Skin epidermis (tissue), 12 donors: ENCODE data around the gene LPCAT3.
"Not testable (repeated sequence)": the region's sequence is repeated elsewhere in the genome, so short reads cannot be mapped to it uniquely, and the experiment has no call there.

Source experiments
- H3K27ac ChIP-seq, 21 experiments: fragments of 200-600 bp; sonication (generic) in 11 of 21; one replicate each; pipeline ENCODE4 v1.5.0; 2020; ENCODE audit warnings: mild to moderate bottlenecking in 3 of 21, inconsistent platforms in 2 of 21, moderate library complexity in 2 of 21
- H3K4me3 ChIP-seq, 7 experiments: fragments of 200-600 bp; sonication (generic) in 2 of 7; one replicate each; pipeline ENCODE4 v1.5.0; 2020; ENCODE audit warnings: inconsistent platforms in 2 of 7, mild to moderate bottlenecking in 2 of 7, moderate library complexity in 1 of 7

Gene LPCAT3, protein sequence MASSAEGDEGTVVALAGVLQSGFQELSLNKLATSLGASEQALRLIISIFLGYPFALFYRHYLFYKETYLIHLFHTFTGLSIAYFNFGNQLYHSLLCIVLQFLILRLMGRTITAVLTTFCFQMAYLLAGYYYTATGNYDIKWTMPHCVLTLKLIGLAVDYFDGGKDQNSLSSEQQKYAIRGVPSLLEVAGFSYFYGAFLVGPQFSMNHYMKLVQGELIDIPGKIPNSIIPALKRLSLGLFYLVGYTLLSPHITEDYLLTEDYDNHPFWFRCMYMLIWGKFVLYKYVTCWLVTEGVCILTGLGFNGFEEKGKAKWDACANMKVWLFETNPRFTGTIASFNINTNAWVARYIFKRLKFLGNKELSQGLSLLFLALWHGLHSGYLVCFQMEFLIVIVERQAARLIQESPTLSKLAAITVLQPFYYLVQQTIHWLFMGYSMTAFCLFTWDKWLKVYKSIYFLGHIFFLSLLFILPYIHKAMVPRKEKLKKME

DNA sequence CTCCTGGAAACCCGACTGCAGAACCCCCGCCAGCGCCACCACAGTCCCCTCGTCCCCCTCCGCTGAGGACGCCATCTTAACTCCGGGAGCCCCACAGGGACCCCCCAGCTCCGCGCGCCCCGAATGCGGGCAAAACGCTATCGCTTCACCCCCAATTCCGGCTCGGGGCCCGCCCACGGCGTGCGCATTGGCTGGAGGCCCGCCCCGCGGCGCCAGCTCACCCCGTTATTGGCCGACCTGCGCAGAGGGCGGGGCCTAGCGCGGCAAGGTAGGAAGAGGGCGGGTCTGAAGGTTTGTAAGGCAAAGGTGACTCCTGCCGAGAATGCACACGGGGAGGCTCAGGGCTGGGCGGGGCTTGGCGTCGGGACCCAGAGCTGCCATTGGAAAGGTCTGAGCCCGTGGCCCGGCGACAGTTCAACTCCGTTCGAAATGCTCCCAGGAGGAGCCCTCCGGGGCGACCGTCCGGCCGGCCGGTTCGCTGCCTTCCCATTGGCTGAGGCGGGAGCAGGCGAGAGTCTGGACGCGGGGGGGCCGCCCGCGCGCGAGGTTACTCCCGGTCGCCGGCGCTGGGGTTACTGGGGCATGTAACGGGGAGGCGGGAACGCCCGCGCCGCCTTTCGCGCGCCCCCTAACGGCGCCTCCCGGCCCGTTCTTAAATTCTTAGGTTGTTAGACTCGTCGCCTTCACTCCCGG, at the start of gene LPCAT3:
Gene LPCAT3 (minus strand): TSS at position 127 of the 693 bp plus-strand sequence. CDS start 52 bp downstream, at position 75.
- H3K27ac ChIP-seq, result peak within 1 kb of the TSS; percentile 60 to 94 (median 85)
- H3K4me3 ChIP-seq, result peak within 1 kb of the TSS; percentile 50 to 93 (median 78)

DNA sequence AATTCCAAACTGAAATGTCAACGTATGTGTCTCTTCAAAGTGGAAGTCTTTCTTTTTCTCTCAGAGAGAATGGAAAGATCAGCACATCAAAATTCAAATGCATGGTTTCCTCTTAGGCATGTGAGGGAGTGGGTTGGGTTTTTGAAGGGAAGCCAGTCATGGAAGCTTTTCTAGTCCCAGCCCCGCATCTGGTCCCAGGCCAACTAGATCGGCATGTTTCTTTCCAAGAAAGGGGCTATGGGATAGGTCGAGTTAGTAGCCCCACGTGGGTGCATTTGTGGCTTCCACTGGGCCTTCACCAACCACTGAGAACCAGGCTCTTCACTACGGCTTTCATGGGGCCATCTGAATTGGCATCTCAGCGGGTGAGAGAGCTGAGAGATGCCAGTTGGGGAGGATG, 48.8 kb upstream of the LPCAT3 start:
- Histone ChIP-seq H3K4me3 (no peak overlapping the region), H3K27ac (peak overlapping the region in 10 of 21 experiments; percentile 3 to 72 (median 50))

DNA sequence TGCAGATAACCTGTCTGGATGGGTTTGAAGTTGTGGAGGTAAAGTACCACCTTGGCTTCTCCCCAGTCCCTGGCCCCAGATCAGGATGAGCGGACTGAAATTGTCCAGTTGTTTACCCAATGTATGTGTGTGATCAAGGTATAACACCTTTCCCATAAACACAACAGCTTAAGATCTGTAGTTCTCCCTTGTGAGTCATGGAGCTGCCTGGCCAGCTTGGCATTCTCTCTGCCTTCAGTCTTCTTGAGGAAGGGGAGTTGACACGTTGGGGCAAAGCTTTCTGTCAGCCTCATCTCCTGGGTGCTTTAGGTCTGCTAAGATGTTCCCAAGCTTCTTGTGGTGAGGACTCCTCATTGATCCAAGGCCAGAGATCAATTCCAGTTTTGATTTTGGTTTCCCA, 48.3 kb upstream of the LPCAT3 start:
- H3K4me3 ChIP-seq, result no peak overlapping the region
- peak overlapping the region in 8 of 21 experiments; percentile 3 to 72 (median 52) for H3K27ac ChIP-seq

DNA sequence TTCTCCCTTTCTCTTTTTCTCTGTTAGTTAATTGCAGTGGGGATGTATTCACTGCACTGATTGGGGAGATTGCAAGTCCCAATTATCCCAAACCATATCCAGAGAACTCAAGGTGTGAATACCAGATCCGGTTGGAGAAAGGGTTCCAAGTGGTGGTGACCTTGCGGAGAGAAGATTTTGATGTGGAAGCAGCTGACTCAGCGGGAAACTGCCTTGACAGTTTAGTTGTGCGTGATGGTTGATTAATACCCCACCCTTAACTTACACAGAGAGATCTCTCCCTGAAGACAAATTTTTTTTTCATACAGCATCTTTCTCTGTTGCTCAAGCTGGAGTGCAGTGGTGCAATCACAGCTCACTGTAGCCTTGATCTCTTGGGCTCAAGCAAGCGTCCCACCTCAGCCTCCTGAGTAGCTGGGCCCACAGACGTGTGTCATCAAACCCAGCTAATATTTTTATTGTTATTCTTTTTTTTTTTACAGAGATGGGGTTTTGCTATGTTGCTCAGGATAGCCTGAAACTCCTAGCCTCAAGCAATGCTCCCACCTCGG, 46.9 kb upstream of the LPCAT3 start:
- Histone ChIP-seq H3K4me3 (no peak overlapping the region), H3K27ac (peak overlapping the region in 2 of 21 experiments; percentile 15 to 72)

DNA sequence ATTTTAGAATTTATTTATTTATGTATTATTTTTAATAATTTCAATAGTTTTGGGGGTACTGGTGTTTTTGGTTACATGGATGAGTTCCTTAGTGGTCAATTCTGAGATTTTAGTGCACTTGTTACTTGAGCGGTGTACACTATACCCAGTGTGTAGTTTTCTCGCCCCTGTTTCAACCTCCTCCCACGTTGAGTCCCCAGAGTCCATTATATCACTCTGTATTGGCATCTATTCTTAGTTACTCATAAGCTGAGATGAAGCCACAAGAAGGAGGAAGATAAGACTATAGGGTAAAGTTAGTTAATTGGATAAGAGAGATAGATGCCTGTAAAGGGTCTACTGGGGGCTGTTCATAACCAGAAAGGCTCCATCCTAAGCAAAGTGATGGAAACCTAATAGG, 46.2 kb upstream of the LPCAT3 start:
- no peak overlapping the region for H3K27ac ChIP-seq
- H3K4me3 ChIP-seq, result no peak overlapping the region

DNA sequence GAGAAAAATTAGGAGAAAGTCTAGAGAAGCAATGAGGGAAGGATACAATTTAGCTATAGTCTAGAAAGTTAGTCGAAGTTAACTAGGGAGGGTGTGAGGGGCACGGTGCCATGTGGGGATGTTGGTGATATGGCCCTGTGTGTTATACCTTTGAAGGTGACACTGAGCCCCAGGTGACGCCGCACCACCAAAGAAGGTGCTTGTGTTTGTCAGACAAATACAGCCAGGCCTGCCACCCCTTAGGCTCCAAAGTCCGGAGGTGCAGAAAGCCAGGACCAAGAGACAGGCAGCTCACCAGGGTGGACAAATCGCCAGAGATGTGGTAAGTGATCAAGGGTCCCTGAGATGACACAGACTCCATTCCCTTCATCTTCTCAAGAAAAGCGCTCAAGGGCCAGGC, 43.3 kb upstream of the LPCAT3 start:
- peak overlapping the region in 17 of 21 experiments; percentile 62 to 89 (median 80) for H3K27ac ChIP-seq
- peak overlapping the region in 6 of 7 experiments; percentile 0 to 36 (median 16) for H3K4me3 ChIP-seq

DNA sequence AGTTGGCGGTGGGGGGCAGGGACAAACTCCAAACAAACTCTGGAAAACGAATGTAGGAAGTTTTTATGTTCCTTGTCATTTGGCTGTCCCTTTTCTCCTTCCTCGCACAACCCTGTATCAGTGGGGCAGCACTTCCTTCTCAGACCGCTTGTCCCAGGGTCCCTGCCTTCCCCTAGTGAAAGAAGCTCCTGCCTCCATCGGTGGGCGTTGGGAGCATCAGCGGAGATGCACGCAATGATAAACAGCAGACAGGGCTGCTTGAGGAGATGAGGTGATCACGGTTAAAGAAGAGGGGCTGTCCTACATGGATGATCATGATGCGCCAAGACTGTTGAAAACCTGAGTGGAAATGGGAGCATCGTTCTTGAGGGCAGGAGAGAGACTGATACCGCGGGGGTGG, 42.9 kb upstream of the LPCAT3 start:
- Histone ChIP-seq H3K4me3 (peak overlapping the region in 6 of 7 experiments; percentile 0 to 36 (median 16)), H3K27ac (peak overlapping the region in 20 of 21 experiments; percentile 56 to 89 (median 80))

DNA sequence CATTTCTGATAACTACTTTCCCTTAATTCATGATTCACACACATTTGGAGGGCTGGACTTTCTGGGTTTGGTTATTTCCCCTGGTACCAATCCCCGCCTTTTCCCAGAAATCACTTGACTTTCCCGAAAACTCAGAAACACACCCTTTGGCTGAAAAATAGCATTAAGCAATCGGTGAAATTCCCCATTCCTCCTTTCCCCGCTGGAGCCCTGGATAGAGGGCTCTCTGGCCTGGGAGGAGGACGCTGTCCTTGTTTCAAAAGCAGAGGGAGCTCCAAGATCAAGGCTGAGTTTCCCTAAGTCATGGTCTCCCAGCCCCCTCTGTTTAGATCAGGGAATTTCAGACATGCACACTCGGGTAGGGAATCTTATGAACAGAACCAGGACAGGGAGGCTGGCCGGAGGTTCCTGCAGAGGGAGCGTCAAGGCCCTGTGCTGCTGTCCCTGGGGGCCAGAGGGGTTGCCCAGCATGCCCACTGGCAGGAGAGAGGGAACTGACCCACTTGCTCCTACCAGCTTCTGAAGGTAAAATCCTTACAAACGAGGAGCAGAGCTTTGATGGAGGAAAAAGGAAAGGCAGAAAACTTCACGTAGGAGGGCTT, 42.2 kb upstream of the LPCAT3 start, which contains the start of gene C1S:
Gene C1S (plus strand): TSS at position 366 of the 602 bp plus-strand sequence. CDS start 1,195 bp downstream, outside the sequence.
- Histone ChIP-seq H3K27ac (peak within 1 kb of the TSS in 20 of 21 experiments; percentile 56 to 89 (median 80)), H3K4me3 (peak within 1 kb of the TSS in 6 of 7 experiments; percentile 0 to 36 (median 16))

DNA sequence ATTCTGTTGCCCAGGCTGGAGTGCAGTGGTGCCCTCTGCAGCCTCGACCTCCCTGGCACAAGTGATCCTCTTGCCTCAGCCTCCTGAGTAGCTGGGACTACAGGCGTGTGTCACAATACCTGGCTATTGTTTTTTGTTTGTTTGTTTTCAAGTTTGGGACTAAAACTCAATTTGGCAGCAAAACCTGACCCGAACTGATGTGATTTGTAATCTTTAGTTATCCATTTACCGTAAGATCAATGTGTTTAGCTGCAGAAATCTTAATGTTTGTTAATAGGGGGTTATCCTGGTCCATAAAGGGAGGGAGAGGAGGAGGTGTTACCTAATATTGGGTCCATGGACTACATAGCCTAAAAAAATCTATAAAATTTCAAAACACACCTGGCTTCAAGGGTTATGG, 41.5 kb upstream of the LPCAT3 start:
- Histone ChIP-seq H3K4me3 (no peak overlapping the region), H3K27ac (peak overlapping the region in 16 of 21 experiments; percentile 10 to 88 (median 64))

DNA sequence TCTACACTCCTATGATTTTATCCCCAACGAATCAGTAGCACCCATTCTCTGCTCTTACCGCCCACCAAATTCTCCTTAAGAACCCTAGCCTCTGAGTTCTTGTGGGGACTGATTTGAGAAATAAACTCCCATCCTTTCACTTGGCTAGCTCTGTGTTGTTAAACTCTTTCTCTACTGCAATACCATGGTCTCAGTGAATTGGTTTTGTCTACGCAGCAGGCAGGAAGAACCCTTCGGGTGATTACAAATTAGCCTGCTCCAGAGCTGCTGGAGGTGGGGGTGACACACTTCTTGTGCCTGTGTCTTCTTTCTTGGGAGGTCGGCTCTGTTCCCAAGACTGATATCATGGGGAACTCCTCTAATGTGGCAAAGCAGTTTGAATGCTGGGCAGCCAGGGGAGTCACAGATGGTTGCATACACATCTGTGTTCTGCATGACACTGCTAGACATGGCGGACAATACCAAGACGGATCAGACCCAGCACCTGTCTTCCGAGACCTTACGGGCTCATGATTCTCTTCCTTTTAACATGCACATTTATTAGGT, 40.6 kb upstream of the LPCAT3 start:
- Histone ChIP-seq H3K4me3 (no peak overlapping the region), H3K27ac (peak overlapping the region in 2 of 21 experiments; percentile 46 to 52)

DNA sequence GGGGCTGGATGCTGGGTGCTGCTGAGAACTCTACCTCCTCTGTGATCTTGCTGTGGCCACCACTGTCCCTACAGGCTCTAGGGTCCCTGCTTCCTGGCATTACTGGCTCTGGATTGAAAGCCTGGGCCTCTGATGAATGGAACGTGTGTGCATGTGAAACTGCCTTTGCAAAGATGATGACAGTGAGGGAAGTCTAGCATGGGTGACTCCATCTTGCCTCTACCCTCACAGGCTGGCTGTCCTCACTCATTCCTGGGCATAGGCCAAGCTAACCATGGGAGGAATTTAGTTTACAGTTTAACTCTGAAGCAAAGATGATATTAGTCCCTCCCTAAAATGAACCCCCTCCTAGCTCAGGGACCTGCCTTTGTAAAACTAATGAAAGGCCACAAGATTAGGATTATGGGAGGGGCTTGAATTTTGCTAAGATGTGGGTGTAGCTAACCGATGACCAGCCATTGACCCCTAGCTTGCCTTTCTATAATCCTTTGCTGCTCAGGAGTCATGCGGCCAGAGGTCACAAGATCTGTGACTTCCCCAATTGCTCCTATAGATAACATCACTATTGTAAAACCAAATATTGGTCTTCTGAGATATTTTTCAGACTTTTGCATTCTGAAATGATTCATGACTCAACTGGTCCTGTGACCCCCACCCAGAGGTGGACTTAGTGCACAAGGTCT, 40.0 kb upstream of the LPCAT3 start:
- Histone ChIP-seq H3K4me3 (no peak overlapping the region), H3K27ac (no peak overlapping the region)

DNA sequence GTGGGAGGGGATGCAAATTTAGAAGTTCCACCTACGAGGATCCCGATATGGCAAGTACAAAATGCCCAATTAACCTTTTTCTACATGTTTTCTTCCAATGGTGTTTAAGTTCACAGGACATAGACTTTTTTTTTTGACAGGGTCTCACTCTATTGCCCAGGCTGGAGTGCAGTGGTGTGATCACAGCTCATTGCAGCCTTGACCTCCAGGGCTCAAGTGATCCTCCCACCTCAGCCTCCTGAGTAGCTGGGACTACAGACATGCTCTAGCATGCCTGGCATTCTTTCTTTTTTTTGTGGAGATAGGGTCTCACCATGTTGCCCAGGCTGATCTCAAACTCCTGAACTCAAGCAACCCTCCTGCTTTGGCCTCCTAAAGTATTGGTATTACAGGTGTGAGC, 37.5 kb upstream of the LPCAT3 start:
- not testable (repeated sequence) for H3K27ac ChIP-seq, H3K4me3 ChIP-seq

DNA sequence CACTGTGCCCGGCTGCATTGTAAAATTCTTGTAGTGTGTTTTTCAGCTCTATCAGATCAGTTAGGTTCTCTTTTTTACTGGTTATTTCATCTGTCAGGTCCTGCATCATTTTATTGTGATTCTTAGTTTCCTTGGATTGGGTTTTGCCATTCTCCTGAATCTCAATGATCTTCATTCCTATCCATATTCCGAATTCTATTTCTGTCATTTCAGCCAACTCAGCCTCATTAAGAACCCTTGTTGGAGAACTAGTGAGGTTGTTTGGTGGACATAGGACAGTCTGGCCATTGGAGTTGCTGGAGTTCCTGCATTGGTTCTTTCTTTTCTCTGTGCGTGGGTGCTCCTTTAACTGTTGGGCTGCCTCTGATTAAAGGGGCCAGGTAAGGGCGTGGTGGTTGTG, 36.6 kb upstream of the LPCAT3 start:
- H3K27ac ChIP-seq, result no peak overlapping the region
- no peak overlapping the region for H3K4me3 ChIP-seq

DNA sequence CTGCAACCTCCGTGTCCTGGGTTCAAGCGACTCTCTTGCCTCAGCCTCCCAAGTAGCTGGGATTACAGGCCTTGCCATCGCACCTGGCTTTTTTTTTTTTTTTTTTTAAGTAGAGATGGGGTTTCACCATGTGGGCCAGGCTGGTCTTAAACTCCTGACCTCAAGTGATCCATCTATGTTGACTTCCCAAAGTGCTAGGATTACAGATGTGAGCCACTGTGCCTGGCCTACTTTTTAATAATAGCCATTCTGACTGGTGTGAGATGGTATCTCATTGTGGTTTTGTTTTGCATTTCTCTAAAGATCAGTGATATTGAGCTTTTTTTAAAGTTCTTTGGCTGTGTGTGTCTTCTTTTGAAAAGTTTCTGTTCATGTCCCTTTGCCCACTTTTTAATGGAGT, 31.7 kb upstream of the LPCAT3 start:
- not testable (repeated sequence) for H3K4me3 ChIP-seq, H3K27ac ChIP-seq

DNA sequence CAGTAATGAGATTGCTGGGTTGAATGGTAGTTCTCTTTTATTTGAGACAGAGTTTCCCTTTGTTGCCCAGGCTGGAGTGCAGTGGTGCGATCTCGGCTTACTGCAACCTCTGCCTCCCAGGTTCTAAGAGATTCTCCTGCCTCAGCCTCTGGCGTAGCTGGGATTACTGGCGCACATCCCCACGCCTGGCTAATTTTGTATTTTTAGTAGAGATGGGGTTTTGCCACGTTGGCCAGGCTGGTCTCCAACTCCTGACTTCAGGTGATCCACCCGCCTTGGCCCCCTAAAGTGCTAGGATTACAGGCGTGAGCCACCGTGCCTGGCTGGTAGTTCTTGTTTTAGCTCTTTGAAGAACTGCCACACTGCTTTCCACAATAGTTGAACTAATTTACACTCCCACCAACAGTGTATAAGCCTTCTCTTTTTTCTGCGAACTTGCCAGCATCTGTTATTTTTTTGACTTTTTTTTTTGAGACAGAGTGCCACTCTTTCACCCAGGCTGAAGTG, 31.2 kb upstream of the LPCAT3 start:
- not testable (repeated sequence) for H3K4me3 ChIP-seq, H3K27ac ChIP-seq

DNA sequence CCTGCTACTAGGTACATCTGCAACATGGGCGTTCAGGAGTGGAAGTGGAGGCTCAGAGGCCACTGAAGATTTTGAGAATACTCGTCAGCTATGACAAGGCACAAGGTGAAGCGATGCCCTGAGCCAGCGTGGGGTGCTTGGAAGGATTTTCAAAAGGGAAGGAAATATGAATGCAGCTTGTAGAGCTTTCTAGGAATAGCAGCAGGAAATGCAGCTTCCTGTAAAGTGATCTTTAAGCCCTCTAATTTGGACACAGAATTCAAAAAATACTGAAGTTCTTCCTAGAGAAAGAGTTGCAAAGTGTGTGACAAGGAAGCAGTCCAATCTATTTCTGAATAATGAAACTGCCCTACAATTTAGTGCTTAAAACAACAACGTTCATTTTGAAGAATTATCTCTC, 29.0 kb upstream of the LPCAT3 start:
- no peak overlapping the region for H3K4me3 ChIP-seq
- no peak overlapping the region for H3K27ac ChIP-seq

DNA sequence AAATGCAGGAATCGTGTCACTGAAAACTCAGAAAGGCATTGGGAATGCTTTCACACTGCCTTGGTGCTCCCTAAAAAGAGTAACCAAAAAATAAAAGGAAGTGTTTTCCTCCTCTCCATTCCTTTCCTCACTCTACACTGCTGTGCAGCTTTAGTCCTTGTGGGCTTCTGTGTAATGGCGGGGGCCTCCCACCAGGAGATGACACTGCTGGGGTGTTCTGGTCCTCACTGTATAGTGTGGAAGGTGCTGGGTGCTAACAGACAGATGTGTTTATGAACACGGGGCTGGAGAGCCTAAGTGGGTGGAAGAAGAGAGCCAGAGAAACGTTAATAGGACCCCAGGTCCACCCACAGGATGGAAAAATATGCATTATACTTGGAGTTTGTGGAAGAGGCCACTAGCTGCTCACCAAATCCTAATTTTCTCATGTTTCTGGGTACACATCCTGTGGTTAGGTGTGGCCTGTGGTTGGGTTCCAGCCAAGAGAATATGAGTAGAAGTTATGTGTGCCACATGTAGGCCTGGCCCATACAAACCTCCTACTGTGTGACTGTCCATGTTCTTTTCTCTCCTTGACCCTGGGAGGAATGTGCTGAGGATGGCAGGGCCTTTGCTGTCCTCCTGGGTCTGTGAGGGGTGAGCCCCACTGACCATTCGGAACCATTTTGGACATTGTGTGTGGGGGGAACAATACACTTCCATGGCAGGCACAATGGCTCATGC, 28.3 kb upstream of the LPCAT3 start:
- no peak overlapping the region for H3K4me3 ChIP-seq

DNA sequence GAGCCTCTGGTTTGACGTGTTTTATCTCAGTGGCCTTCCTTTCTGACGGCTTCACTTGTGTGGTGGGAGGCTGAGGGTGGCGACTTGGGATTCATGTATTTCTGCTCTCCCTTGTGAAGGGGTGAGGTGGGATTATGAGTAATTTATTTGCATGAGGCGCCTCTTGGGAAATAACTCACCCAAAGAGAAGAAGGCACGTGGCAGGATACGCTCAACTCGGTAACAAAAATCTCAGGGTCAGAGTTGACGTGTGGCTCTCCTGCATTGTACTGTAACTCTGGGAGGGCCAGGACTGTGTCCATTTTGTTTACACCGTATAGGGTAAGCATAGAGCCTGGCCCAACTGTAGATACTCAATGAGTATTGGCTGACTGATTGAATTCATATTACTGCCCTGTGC, 27.6 kb upstream of the LPCAT3 start:
- no peak overlapping the region for H3K27ac ChIP-seq
- no peak overlapping the region for H3K4me3 ChIP-seq

More for the DNA sequence above, 28.3 kb upstream of the LPCAT3 start:
- no peak overlapping the region for H3K27ac ChIP-seq
